Activated T-cell treated with anti-CD3 and anti-CD28 coated beads, Interleukin-2, amount 50 U/mL, for 48 hours (primary cell): Measurements from ENCODE around the gene UNC93B1.
"Not testable (repeated sequence)": the region's sequence is repeated elsewhere in the genome, so short reads cannot be mapped to it uniquely, and the experiment has no call there.

Experiments used
- DNase-seq, 2 experiments: peaks; one replicate each; pipeline ENCODE4 v3.0.0-alpha.2; 2020

The UNC93B1 gene

GRCh38 chr11:67990546-67991346 lies 13.2 kb downstream of the UNC93B1 start:
- DNase-seq, result peak; percentile 36 to 46

- not testable (repeated sequence) for DNase-seq
Measured at GRCh38 chr11:67985302-67985701, 18.6 kb downstream of the UNC93B1 start.

GRCh38 chr11:67983951-67984350 lies 19.9 kb downstream of the UNC93B1 start:
- no peak for DNase-seq

GRCh38 chr11:67982255-67982857 lies 21.5 kb downstream of the UNC93B1 start:
- not testable (repeated sequence) for DNase-seq

GRCh38 chr11:67981226-67981625 lies 22.7 kb downstream of the UNC93B1 start:
- not testable (repeated sequence) for DNase-seq

GRCh38 chr11:67978766-67979418 lies 25.0 kb downstream of the UNC93B1 start:
- not testable (repeated sequence) for DNase-seq

- not testable (repeated sequence) for DNase-seq
Measured at GRCh38 chr11:67974746-67975145, 29.2 kb downstream of the UNC93B1 start.

GRCh38 chr11:67965830-67966348 lies 38.0 kb downstream of the UNC93B1 start:
- DNase-seq, result not testable (repeated sequence)

GRCh38 chr11:67964746-67965145 lies 39.2 kb downstream of the UNC93B1 start:
- not testable (repeated sequence) for DNase-seq

- not testable (repeated sequence) for DNase-seq
Measured at GRCh38 chr11:67963879-67964278, 40.0 kb downstream of the UNC93B1 start.

- DNase-seq, result not testable (repeated sequence)
Measured at GRCh38 chr11:67963217-67963616, 40.7 kb downstream of the UNC93B1 start.

- not testable (repeated sequence) for DNase-seq
Measured at GRCh38 chr11:67956236-67956635, 47.7 kb downstream of the UNC93B1 start.

GRCh38 chr11:67955461-67956007 lies 48.4 kb downstream of the UNC93B1 start:
- peak; percentile 85 to 89 for DNase-seq

- not testable (repeated sequence) for DNase-seq
Measured at GRCh38 chr11:67954971-67955370, 48.9 kb downstream of the UNC93B1 start.

GRCh38 chr11:67954251-67954650 lies 49.6 kb downstream of the UNC93B1 start:
- not testable (repeated sequence) for DNase-seq

- DNase-seq, result not testable (repeated sequence)
Measured at GRCh38 chr11:67950705-67951104, 53.2 kb downstream of the UNC93B1 start.

GRCh38 chr11:67947785-67948184 lies 56.1 kb downstream of the UNC93B1 start:
- not testable (repeated sequence) for DNase-seq

- DNase-seq, result not testable (repeated sequence)
Measured at GRCh38 chr11:67946403-67946802, 57.5 kb downstream of the UNC93B1 start.

- not testable (repeated sequence) for DNase-seq
Measured at GRCh38 chr11:67943406-67943805, 60.5 kb downstream of the UNC93B1 start.
